ENCODE data around the gene SMIM27.
A peak's percentile ranks its signal among the peaks of the same experiment; 100 is the strongest.
"Not testable (repeated sequence)": the region's sequence is repeated elsewhere in the genome, so short reads cannot be mapped to it uniquely, and the experiment has no call there.

The SMIM27 gene

GRCh38 chr9:32552172-32552872 is at the start of gene SMIM27, which contains the start of gene TOPORS:
TSS of gene SMIM27 (plus strand) at chr9:32552327. CDS start at chr9:32552435, 108 bp downstream.
TSS of gene TOPORS (minus strand) at chr9:32552586. CDS start at chr9:32552436, 150 bp downstream.
- H3K9me3 Mint-ChIP-seq: no peaks in the 10 kb centered on the region
- peak; percentile 89 for ATAC-seq
- peak within 1 kb of the TSS; percentile 98 for H3K27ac Mint-ChIP-seq
- peaks cover 37% of the 10 kb centered on the region for H3K4me1 Mint-ChIP-seq
- no peaks in the 10 kb centered on the region for H3K27me3 Mint-ChIP-seq
- H3K4me3 Mint-ChIP-seq: peak within 1 kb of the TSS; percentile 94
- peaks cover 6% of the 10 kb centered on the region for H3K36me3 Mint-ChIP-seq

GRCh38 chr9:32502464-32502863 is 49.7 kb upstream of the SMIM27 start:
- no peak for ATAC-seq
- H3K9me3 Mint-ChIP-seq: no peaks in the 10 kb centered on the region
- H3K27me3 Mint-ChIP-seq: no peaks in the 10 kb centered on the region
- H3K36me3 Mint-ChIP-seq: peaks cover 10% of the 10 kb centered on the region
- H3K4me1 Mint-ChIP-seq: no peaks in the 10 kb centered on the region
- no peak overlapping the region for H3K27ac Mint-ChIP-seq
- H3K4me3 Mint-ChIP-seq: no peak overlapping the region

- Mint-ChIP-seq H3K4me3 (no peak overlapping the region), H3K36me3 (peaks cover 5% of the 10 kb centered on the region), H3K27me3 (no peaks in the 10 kb centered on the region), H3K9me3 (no peaks in the 10 kb centered on the region), H3K27ac (no peak overlapping the region), H3K4me1 (peaks cover 3% of the 10 kb centered on the region)
- no peak for ATAC-seq
Observed at GRCh38 chr9:32503008-32503407, 49.1 kb upstream of the SMIM27 start.

GRCh38 chr9:32508728-32509127 is 43.4 kb upstream of the SMIM27 start:
- Mint-ChIP-seq H3K36me3 (peaks cover 25% of the 10 kb centered on the region), H3K27ac (no peak overlapping the region), H3K27me3 (no peaks in the 10 kb centered on the region), H3K9me3 (no peaks in the 10 kb centered on the region), H3K4me3 (no peak overlapping the region), H3K4me1 (peaks cover 48% of the 10 kb centered on the region)
- ATAC-seq: no peak

GRCh38 chr9:32516241-32516640 is 35.9 kb upstream of the SMIM27 start:
- H3K4me3 Mint-ChIP-seq: no peak overlapping the region
- peaks cover 37% of the 10 kb centered on the region for H3K36me3 Mint-ChIP-seq
- H3K9me3 Mint-ChIP-seq: no peaks in the 10 kb centered on the region
- peaks cover 35% of the 10 kb centered on the region for H3K4me1 Mint-ChIP-seq
- ATAC-seq: no peak
- no peaks in the 10 kb centered on the region for H3K27me3 Mint-ChIP-seq
- no peak overlapping the region for H3K27ac Mint-ChIP-seq

- no peak for ATAC-seq
- Mint-ChIP-seq H3K27me3 (no peaks in the 10 kb centered on the region), H3K27ac (no peak overlapping the region), H3K36me3 (peaks cover 37% of the 10 kb centered on the region), H3K4me1 (peaks cover 19% of the 10 kb centered on the region), H3K9me3 (peaks cover 2% of the 10 kb centered on the region), H3K4me3 (no peak overlapping the region)
Observed at GRCh38 chr9:32518276-32518675, 33.9 kb upstream of the SMIM27 start.

- peaks cover 18% of the 10 kb centered on the region for H3K36me3 Mint-ChIP-seq
- no peak overlapping the region for H3K4me3 Mint-ChIP-seq
- no peak for ATAC-seq
- peaks cover 36% of the 10 kb centered on the region for H3K4me1 Mint-ChIP-seq
- no peaks in the 10 kb centered on the region for H3K27me3 Mint-ChIP-seq
- H3K9me3 Mint-ChIP-seq: peaks cover 8% of the 10 kb centered on the region
- H3K27ac Mint-ChIP-seq: no peak overlapping the region
Observed at GRCh38 chr9:32523910-32524309, 28.2 kb upstream of the SMIM27 start.

- H3K4me3 Mint-ChIP-seq, ATAC-seq, H3K27me3 Mint-ChIP-seq, H3K9me3 Mint-ChIP-seq: not testable (repeated sequence)
- peaks cover 36% of the 10 kb centered on the region for H3K4me1 Mint-ChIP-seq
- H3K36me3 Mint-ChIP-seq: peaks cover 18% of the 10 kb centered on the region
- peak overlapping the region; percentile 96 for H3K27ac Mint-ChIP-seq
Observed at GRCh38 chr9:32524558-32524891, 27.6 kb upstream of the SMIM27 start.

- ATAC-seq: peak; percentile 66
- H3K4me3 Mint-ChIP-seq: peak overlapping the region; percentile 97
- peaks cover 8% of the 10 kb centered on the region for H3K9me3 Mint-ChIP-seq
- H3K4me1 Mint-ChIP-seq: peaks cover 36% of the 10 kb centered on the region
- H3K27ac Mint-ChIP-seq: peak overlapping the region; percentile 96
- peaks cover 18% of the 10 kb centered on the region for H3K36me3 Mint-ChIP-seq
- no peaks in the 10 kb centered on the region for H3K27me3 Mint-ChIP-seq
Observed at GRCh38 chr9:32524892-32525708, 27.0 kb upstream of the SMIM27 start.

GRCh38 chr9:32525709-32526030 is 26.5 kb upstream of the SMIM27 start:
- no peak for ATAC-seq
- H3K9me3 Mint-ChIP-seq: peaks cover 8% of the 10 kb centered on the region
- H3K27me3 Mint-ChIP-seq: no peaks in the 10 kb centered on the region
- peaks cover 36% of the 10 kb centered on the region for H3K4me1 Mint-ChIP-seq
- peak overlapping the region; percentile 96 for H3K27ac Mint-ChIP-seq
- H3K4me3 Mint-ChIP-seq: peak overlapping the region; percentile 97
- peaks cover 20% of the 10 kb centered on the region for H3K36me3 Mint-ChIP-seq

GRCh38 chr9:32526041-32526706 is 26.0 kb upstream of the SMIM27 start, which contains the start of gene RIGI:
TSS of gene RIGI (minus strand) at chr9:32526196. CDS start at chr9:32526166, 30 bp downstream.
- H3K36me3 Mint-ChIP-seq: peaks cover 25% of the 10 kb centered on the region
- peak; percentile 80 for ATAC-seq
- H3K4me1 Mint-ChIP-seq: peaks cover 36% of the 10 kb centered on the region
- H3K4me3 Mint-ChIP-seq: peak within 1 kb of the TSS; percentile 97
- H3K9me3 Mint-ChIP-seq: peaks cover 8% of the 10 kb centered on the region
- H3K27me3 Mint-ChIP-seq: no peaks in the 10 kb centered on the region
- H3K27ac Mint-ChIP-seq: peak within 1 kb of the TSS; percentile 96

GRCh38 chr9:32526707-32527048 is 25.4 kb upstream of the SMIM27 start:
- Mint-ChIP-seq H3K36me3 (peaks cover 30% of the 10 kb centered on the region), H3K4me1 (peaks cover 36% of the 10 kb centered on the region), H3K27ac (peak overlapping the region; percentile 96), H3K27me3 (no peaks in the 10 kb centered on the region), H3K9me3 (peaks cover 8% of the 10 kb centered on the region), H3K4me3 (peak overlapping the region; percentile 97)
- ATAC-seq: no peak

GRCh38 chr9:32533336-32533735 is 18.8 kb upstream of the SMIM27 start:
- Mint-ChIP-seq H3K27ac (no peak overlapping the region), H3K27me3 (no peaks in the 10 kb centered on the region), H3K4me3 (no peak overlapping the region), H3K36me3 (peaks cover 48% of the 10 kb centered on the region), H3K4me1 (no peaks in the 10 kb centered on the region), H3K9me3 (no peaks in the 10 kb centered on the region)
- no peak for ATAC-seq

GRCh38 chr9:32533816-32534215 is 18.3 kb upstream of the SMIM27 start:
- ATAC-seq: no peak
- no peak overlapping the region for H3K4me3 Mint-ChIP-seq
- H3K36me3 Mint-ChIP-seq: peaks cover 48% of the 10 kb centered on the region
- no peak overlapping the region for H3K27ac Mint-ChIP-seq
- H3K4me1 Mint-ChIP-seq: no peaks in the 10 kb centered on the region
- no peaks in the 10 kb centered on the region for H3K9me3 Mint-ChIP-seq
- no peaks in the 10 kb centered on the region for H3K27me3 Mint-ChIP-seq

- ATAC-seq: no peak
- Mint-ChIP-seq H3K4me1 (peaks cover 7% of the 10 kb centered on the region), H3K9me3 (no peaks in the 10 kb centered on the region), H3K27me3 (no peaks in the 10 kb centered on the region), H3K27ac (no peak overlapping the region), H3K36me3 (peaks cover 27% of the 10 kb centered on the region), H3K4me3 (no peak overlapping the region)
Observed at GRCh38 chr9:32543047-32543446, 9.1 kb upstream of the SMIM27 start.
